Measurements from ENCODE around the gene ASTN2.

Gene ASTN2

DNA sequence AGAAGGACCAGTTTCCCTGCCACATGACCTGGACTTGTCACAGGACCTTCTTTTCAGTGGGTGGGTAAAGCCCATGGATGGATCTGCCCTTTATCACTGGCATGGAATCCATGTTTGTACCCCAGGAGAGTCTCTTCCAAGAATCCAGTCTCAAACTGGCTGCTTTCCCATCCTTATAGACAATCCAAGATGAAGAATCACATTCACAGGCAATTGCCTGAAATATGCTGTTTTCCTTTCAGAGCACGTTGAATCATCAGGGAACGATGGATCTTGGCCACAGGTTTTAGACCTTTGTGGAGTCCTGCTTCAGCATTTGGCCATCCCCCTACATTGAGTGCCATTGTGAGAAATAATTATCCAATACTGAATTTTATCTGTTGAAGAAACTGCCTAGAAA is 319.8 kb downstream of the ASTN2 start:
- Histone ChIP-seq H3K36me3 (ENCODE audit: insufficient read depth, low read length) (no peaks in the 10 kb centered on the region), H3K27ac (ENCODE audit: low read depth, low read length) (no peak overlapping the region), H3K4me1 (ENCODE audit: control insufficient read depth, insufficient read depth, low read length, unreplicated experiment) (no peaks in the 10 kb centered on the region), H3K79me2 (ENCODE audit: control insufficient read depth, insufficient read depth, low read length, unreplicated experiment) (no peaks in the 10 kb centered on the region), H3K4me3 (ENCODE audit: low read depth, low read length) (no peak overlapping the region), H3K27me3 (ENCODE audit: insufficient read depth, low read length) (no peaks in the 10 kb centered on the region), H2AFZ (ENCODE audit: low read length, unreplicated experiment) (no peak overlapping the region)

GRCh38 chr9:117093891-117094844 is 320.7 kb downstream of the ASTN2 start:
- Histone ChIP-seq H3K79me2 (ENCODE audit: control insufficient read depth, insufficient read depth, low read length, unreplicated experiment) (no peaks in the 10 kb centered on the region), H2AFZ (ENCODE audit: low read length, unreplicated experiment) (no peak overlapping the region), H3K36me3 (ENCODE audit: insufficient read depth, low read length) (no peaks in the 10 kb centered on the region), H3K4me3 (ENCODE audit: low read depth, low read length) (no peak overlapping the region), H3K27me3 (ENCODE audit: insufficient read depth, low read length) (no peaks in the 10 kb centered on the region), H3K27ac (ENCODE audit: low read depth, low read length) (no peak overlapping the region), H3K4me1 (ENCODE audit: control insufficient read depth, insufficient read depth, low read length, unreplicated experiment) (no peaks in the 10 kb centered on the region)

DNA sequence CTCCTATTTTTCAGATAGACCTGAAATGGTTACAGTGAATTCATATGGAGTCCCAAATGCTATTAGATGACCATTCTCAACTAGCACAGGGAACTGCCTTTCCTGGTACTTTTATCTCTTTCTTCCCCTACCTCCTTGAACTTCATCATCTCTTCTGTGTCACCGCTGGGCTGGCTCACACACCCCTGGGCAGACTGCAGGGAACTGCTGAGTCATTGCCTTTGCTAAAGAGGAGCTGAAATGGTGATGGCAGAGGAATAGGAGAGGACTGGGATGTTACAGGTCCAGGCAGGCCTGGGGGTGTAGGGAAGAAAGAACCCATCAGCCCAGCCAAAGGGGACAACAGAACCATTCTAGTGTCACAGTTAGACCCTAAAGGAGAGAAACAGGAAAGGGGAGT is 322.3 kb downstream of the ASTN2 start:
- Histone ChIP-seq H3K4me3 (ENCODE audit: low read depth, low read length) (no peak overlapping the region), H3K79me2 (ENCODE audit: control insufficient read depth, insufficient read depth, low read length, unreplicated experiment) (no peaks in the 10 kb centered on the region), H3K27me3 (ENCODE audit: insufficient read depth, low read length) (no peaks in the 10 kb centered on the region), H3K4me1 (ENCODE audit: control insufficient read depth, insufficient read depth, low read length, unreplicated experiment) (no peaks in the 10 kb centered on the region), H3K36me3 (ENCODE audit: insufficient read depth, low read length) (no peaks in the 10 kb centered on the region), H2AFZ (ENCODE audit: low read length, unreplicated experiment) (no peak overlapping the region), H3K27ac (ENCODE audit: low read depth, low read length) (no peak overlapping the region)

- no peak overlapping the region for H3K27ac ChIP-seq (ENCODE audit: low read depth, low read length)
- H3K36me3 ChIP-seq (ENCODE audit: insufficient read depth, low read length), result no peaks in the 10 kb centered on the region
- no peaks in the 10 kb centered on the region for H3K27me3 ChIP-seq (ENCODE audit: insufficient read depth, low read length)
- no peak overlapping the region for H2AFZ ChIP-seq (ENCODE audit: low read length, unreplicated experiment)
- no peak overlapping the region for H3K4me3 ChIP-seq (ENCODE audit: low read depth, low read length)
- no peaks in the 10 kb centered on the region for H3K4me1 ChIP-seq (ENCODE audit: control insufficient read depth, insufficient read depth, low read length, unreplicated experiment)
- H3K79me2 ChIP-seq (ENCODE audit: control insufficient read depth, insufficient read depth, low read length, unreplicated experiment), result no peaks in the 10 kb centered on the region
These were observed 323.3 kb downstream of the ASTN2 start for GRCh38 chr9:117091529-117091928.

- no peak overlapping the region for H2AFZ ChIP-seq (ENCODE audit: low read length, unreplicated experiment)
- no peaks in the 10 kb centered on the region for H3K4me1 ChIP-seq (ENCODE audit: control insufficient read depth, insufficient read depth, low read length, unreplicated experiment)
- no peaks in the 10 kb centered on the region for H3K27me3 ChIP-seq (ENCODE audit: insufficient read depth, low read length)
- no peaks in the 10 kb centered on the region for H3K36me3 ChIP-seq (ENCODE audit: insufficient read depth, low read length)
- H3K27ac ChIP-seq (ENCODE audit: low read depth, low read length), result no peak overlapping the region
- H3K79me2 ChIP-seq (ENCODE audit: control insufficient read depth, insufficient read depth, low read length, unreplicated experiment), result no peaks in the 10 kb centered on the region
- no peak overlapping the region for H3K4me3 ChIP-seq (ENCODE audit: low read depth, low read length)
These were observed 326.1 kb downstream of the ASTN2 start for GRCh38 chr9:117088786-117089185.

GRCh38 chr9:117088140-117088539 is 326.7 kb downstream of the ASTN2 start:
- Histone ChIP-seq H3K36me3 (ENCODE audit: insufficient read depth, low read length) (no peaks in the 10 kb centered on the region), H3K4me1 (ENCODE audit: control insufficient read depth, insufficient read depth, low read length, unreplicated experiment) (no peaks in the 10 kb centered on the region), H3K27me3 (ENCODE audit: insufficient read depth, low read length) (no peaks in the 10 kb centered on the region), H3K79me2 (ENCODE audit: control insufficient read depth, insufficient read depth, low read length, unreplicated experiment) (no peaks in the 10 kb centered on the region), H2AFZ (ENCODE audit: low read length, unreplicated experiment) (no peak overlapping the region), H3K4me3 (ENCODE audit: low read depth, low read length) (no peak overlapping the region), H3K27ac (ENCODE audit: low read depth, low read length) (no peak overlapping the region)

- H3K36me3 ChIP-seq (ENCODE audit: insufficient read depth, low read length), result no peaks in the 10 kb centered on the region
- H3K4me1 ChIP-seq (ENCODE audit: control insufficient read depth, insufficient read depth, low read length, unreplicated experiment), result no peaks in the 10 kb centered on the region
- H2AFZ ChIP-seq (ENCODE audit: low read length, unreplicated experiment), result no peak overlapping the region
- H3K27me3 ChIP-seq (ENCODE audit: insufficient read depth, low read length), result no peaks in the 10 kb centered on the region
- H3K27ac ChIP-seq (ENCODE audit: low read depth, low read length), result no peak overlapping the region
- H3K79me2 ChIP-seq (ENCODE audit: control insufficient read depth, insufficient read depth, low read length, unreplicated experiment), result no peaks in the 10 kb centered on the region
- H3K4me3 ChIP-seq (ENCODE audit: low read depth, low read length), result no peak overlapping the region
These were observed 330.6 kb downstream of the ASTN2 start for GRCh38 chr9:117084221-117084620.

GRCh38 chr9:117083559-117083958 is 331.3 kb downstream of the ASTN2 start:
- Histone ChIP-seq H3K27me3 (ENCODE audit: insufficient read depth, low read length) (no peaks in the 10 kb centered on the region), H3K4me3 (ENCODE audit: low read depth, low read length) (no peak overlapping the region), H2AFZ (ENCODE audit: low read length, unreplicated experiment) (no peak overlapping the region), H3K79me2 (ENCODE audit: control insufficient read depth, insufficient read depth, low read length, unreplicated experiment) (no peaks in the 10 kb centered on the region), H3K27ac (ENCODE audit: low read depth, low read length) (no peak overlapping the region), H3K4me1 (ENCODE audit: control insufficient read depth, insufficient read depth, low read length, unreplicated experiment) (no peaks in the 10 kb centered on the region), H3K36me3 (ENCODE audit: insufficient read depth, low read length) (no peaks in the 10 kb centered on the region)

DNA sequence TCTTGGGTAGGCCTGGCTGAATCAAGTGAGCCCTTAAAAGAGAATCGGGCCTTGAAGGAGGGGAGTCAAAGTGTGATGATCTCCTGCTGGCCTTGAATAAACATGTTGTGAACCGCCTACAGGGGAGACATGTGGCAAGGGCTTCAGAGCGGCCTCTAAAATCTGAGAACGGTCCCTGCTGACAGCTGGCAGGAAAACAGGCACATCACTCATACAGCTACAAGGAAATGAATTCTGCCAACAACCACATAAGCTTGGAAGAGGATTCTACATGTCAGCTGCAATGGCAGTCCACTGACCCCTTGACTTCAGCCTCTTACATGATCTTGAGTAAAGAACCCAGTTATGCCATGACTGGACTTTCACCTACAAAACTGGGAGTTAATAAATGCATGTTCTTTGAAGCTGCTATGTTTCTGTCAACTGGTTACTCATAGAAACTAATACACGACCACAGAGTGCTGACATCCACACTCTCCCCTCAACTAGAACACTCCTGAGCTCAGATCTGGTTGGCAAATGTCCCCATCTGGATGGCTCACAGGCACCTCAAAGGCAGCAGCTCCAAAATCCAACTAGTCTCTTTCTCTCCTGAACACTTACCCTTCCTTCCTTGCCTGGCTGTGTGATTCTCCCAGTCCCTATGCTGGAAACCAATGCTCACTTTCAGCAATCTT is 333.1 kb downstream of the ASTN2 start:
- H3K79me2 ChIP-seq (ENCODE audit: control insufficient read depth, insufficient read depth, low read length, unreplicated experiment), result no peaks in the 10 kb centered on the region
- no peaks in the 10 kb centered on the region for H3K27me3 ChIP-seq (ENCODE audit: insufficient read depth, low read length)
- no peaks in the 10 kb centered on the region for H3K36me3 ChIP-seq (ENCODE audit: insufficient read depth, low read length)
- H3K27ac ChIP-seq (ENCODE audit: low read depth, low read length), result no peak overlapping the region
- no peak overlapping the region for H2AFZ ChIP-seq (ENCODE audit: low read length, unreplicated experiment)
- no peaks in the 10 kb centered on the region for H3K4me1 ChIP-seq (ENCODE audit: control insufficient read depth, insufficient read depth, low read length, unreplicated experiment)
- H3K4me3 ChIP-seq (ENCODE audit: low read depth, low read length), result no peak overlapping the region

DNA sequence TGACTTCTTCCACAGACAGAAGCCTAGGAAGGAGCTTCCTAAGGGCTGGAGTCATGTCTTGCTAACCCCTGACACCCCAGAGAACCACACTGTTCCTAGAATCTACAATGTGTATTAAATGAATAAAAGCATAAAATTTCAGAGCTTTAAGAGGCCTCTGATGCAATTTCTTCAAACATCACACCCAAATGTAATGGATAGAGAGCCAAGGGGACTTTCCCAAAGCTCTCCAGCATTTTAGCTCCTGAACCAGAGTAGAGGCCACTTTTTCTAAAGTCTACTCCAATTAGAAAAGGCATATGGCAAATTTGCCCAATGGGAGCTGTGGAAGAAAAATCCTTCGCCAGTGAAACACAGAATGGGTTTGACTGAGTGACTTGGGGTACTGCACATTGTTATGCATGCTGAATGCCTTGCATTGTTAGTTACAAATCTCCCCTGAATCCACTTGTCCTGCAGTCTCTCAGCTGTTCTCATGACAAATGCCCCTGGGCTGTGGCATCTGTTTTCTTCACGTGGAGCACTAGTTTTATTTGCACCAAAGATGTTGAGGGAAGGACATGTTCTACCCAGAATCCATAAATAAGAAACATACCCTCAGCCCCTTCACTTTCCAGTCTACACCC is 334.0 kb downstream of the ASTN2 start:
- Histone ChIP-seq H3K4me3 (ENCODE audit: low read depth, low read length) (no peak overlapping the region), H3K79me2 (ENCODE audit: control insufficient read depth, insufficient read depth, low read length, unreplicated experiment) (no peaks in the 10 kb centered on the region), H3K27ac (ENCODE audit: low read depth, low read length) (no peak overlapping the region), H3K4me1 (ENCODE audit: control insufficient read depth, insufficient read depth, low read length, unreplicated experiment) (no peaks in the 10 kb centered on the region), H3K27me3 (ENCODE audit: insufficient read depth, low read length) (no peaks in the 10 kb centered on the region), H2AFZ (ENCODE audit: low read length, unreplicated experiment) (no peak overlapping the region), H3K36me3 (ENCODE audit: insufficient read depth, low read length) (no peaks in the 10 kb centered on the region)
